GM12891 (cell line): Measurements from ENCODE around the gene NLRC3.

Experiments used
- POLR2A ChIP-seq: IDR thresholded peaks from 2 replicates; pipeline ENCODE4 v1.6.1; 2011; ENCODE audit warnings: low read depth, low read length, control low read depth
- POLR2AphosphoS5 ChIP-seq: IDR thresholded peaks from 2 replicates; pipeline ENCODE4 v1.6.1; 2011; ENCODE audit warnings: low read depth, low read length, control low read depth
- SPI1 ChIP-seq: IDR thresholded peaks from 2 replicates; pipeline ENCODE4 v1.6.1; 2011; ENCODE audit warnings: low read depth, low read length, control low read depth
- TAF1 ChIP-seq: IDR thresholded peaks from 2 replicates; pipeline ENCODE4 v1.6.1; 2011; ENCODE audit warnings: low read depth, low read length, control low read depth

DNA sequence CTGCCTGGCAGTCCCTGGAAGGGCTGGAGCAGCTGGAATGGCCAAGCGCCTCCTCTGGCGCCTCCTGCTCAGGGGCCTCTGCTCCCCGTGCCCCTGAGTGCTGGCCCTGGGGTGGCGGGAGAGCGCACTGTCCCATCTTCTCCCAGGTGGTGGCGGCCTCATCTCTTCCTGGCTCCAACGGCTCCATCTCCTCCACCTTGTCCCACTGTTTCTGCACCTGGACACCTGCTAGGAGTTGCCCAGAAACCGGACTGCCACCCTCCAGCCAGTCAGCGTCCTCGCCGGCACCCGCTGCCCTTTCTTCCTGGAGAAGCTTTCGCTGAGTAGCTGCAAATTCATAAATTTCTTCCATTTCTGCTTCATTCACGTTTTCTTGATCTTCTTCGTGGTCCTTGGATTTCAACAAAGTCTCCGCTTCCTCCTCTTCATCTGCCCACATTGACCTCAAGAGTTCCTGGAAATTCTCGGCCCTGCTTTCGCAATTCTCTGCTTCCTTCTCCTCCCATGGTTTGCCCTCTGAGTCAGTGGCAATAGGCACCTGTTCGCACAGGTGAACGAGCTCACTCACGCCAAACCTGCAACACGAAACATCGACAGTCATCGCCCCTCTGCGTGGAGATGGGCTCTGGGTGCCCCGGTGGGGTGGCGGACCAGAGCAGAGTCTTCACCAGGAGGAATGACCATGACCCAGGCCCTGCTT lies 13.7 kb upstream of the NLRC3 start:
- TF ChIP-seq POLR2A (no peak), POLR2AphosphoS5 (no peak), SPI1 (no peak), TAF1 (no peak)
